HG02798 (cell line): ENCODE data around the gene DDN.

Experiments
- ATAC-seq: cut with Tn5 transposase; IDR thresholded peaks from one replicate; pipeline ENCODE4 v1.9.1; 2021; ENCODE audit warnings: mild to moderate bottlenecking; ENCODE audit not compliant: unreplicated experiment, poor library complexity

The DDN gene

GRCh38 chr12:49017891-49018260 lies 18.7 kb upstream of the DDN start:
- peak; percentile 18 for ATAC-seq

- no peak for ATAC-seq
Measured at GRCh38 chr12:49015196-49015595, 16.0 kb upstream of the DDN start.

GRCh38 chr12:49014547-49014946 lies 15.4 kb upstream of the DDN start:
- no peak for ATAC-seq

- no peak for ATAC-seq
Measured at GRCh38 chr12:49013428-49013827, 14.3 kb upstream of the DDN start.

- no peak for ATAC-seq
Measured at GRCh38 chr12:49012739-49013138, 13.6 kb upstream of the DDN start.

GRCh38 chr12:49010092-49010668 lies 11.0 kb upstream of the DDN start:
- ATAC-seq, result no peak

GRCh38 chr12:49008943-49009342 lies 9.8 kb upstream of the DDN start:
- ATAC-seq, result no peak

- no peak for ATAC-seq
Measured at GRCh38 chr12:49000346-49000745, 1.2 kb upstream of the DDN start.

- peak; percentile 11 for ATAC-seq
Measured at GRCh38 chr12:48998497-48999353, 450 bp downstream of the DDN start.

- peak; percentile 58 for ATAC-seq
Measured at GRCh38 chr12:48997719-48998496, 1.3 kb downstream of the DDN start.

- no peak for ATAC-seq
Measured at GRCh38 chr12:48996794-48997718, 2.1 kb downstream of the DDN start.

GRCh38 chr12:48995086-48995879 lies 3.9 kb downstream of the DDN start:
- no peak for ATAC-seq

GRCh38 chr12:48994224-48995085 lies 4.7 kb downstream of the DDN start:
- ATAC-seq, result no peak

GRCh38 chr12:48993787-48994186 lies 5.4 kb downstream of the DDN start:
- ATAC-seq, result no peak

GRCh38 chr12:48991247-48992050 lies 7.7 kb downstream of the DDN start:
- no peak for ATAC-seq

- ATAC-seq, result no peak
Measured at GRCh38 chr12:48990552-48990951, 8.6 kb downstream of the DDN start.

GRCh38 chr12:48988030-48988649 lies 11.0 kb downstream of the DDN start:
- peak; percentile 58 for ATAC-seq
